Right forelimb (tissue), 1 donor: ENCODE measurements around the gene SLC22A1.

Experiments used
- DNase-seq: peaks from one replicate; pipeline ENCODE4 v3.0.0-alpha.2; 2018

The SLC22A1 gene

DNA sequence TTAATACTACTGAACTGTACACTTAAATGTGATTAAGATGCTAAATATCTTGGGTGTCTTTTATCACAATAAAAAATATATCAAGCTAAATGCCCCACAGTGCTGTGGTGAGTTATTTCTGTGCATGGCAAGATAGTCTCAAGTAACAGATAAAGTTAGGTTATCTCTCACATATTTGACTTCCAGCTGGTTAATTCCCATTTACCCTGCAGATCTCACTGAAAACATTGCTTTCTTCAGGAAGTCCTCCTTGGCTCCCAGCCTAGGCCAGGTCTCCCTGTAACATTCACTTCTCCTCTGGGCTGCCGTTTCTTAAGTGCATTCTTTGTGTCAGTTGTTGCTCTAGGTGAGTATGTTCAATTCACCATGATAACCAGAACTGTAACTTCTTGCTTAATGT, 59.1 kb downstream of the SLC22A1 start:
- no peak for DNase-seq

DNA sequence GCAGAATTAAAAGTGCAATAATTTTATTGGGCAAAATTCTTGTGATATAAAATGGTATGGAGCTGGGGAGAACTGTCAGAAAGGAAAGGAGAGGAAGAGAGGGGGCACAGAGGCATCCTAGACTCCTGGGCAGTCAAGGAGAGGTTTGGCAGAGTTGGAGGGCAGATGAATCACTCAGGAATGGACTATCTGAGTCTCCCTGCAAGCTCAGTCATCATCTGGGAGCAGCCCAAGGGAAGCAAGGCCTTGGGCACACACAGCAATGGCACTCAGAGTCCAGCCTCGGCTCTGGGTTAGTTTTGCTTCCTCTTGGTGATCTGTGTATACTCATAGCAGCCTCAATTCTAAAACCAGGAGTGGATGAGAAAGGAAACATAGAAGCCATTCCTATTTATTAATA, 67.2 kb downstream of the SLC22A1 start:
- DNase-seq, result no peak

GRCh38 chr6:160190081-160190480, 68.5 kb downstream of the SLC22A1 start:
- DNase-seq, result no peak

- no peak for DNase-seq
These were observed 69.4 kb downstream of the SLC22A1 start for GRCh38 chr6:160190973-160191372.

DNA sequence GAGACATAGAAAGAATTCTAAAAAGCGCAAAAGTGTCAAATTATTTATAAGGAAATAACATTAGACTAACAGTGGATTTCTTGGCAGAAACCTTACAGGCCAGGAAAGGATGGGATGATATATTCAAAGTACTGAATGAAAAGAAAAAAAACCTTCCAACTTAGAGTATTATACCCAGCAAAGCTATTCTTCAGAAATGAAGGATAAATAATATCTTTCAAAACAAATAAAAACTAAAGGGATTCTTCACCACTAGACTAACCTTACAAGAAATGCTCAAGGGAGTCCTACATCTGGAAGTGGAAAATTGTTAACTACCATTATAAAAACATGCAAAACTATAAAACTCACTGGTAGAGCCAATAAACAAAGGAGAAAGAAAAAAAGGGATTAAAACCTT, 71.2 kb downstream of the SLC22A1 start:
- DNase-seq, result no peak

DNA sequence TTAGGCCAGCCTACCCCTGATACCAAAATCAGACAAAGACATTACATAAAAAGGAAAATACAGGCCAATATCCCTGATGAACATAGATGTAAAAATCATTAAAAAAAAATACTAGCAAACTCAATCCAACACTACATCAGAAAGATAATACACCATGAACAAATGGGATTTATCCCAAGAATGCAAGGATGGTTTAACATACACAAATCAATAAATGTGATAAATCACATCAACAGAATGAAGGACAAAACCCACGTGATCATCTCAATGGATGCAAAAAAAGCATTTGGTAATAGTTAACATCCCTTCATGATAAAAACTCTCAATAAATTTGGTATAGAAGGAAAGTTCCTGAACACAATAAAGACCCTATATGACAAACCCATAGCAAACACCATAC, 73.2 kb downstream of the SLC22A1 start:
- no peak for DNase-seq

DNA sequence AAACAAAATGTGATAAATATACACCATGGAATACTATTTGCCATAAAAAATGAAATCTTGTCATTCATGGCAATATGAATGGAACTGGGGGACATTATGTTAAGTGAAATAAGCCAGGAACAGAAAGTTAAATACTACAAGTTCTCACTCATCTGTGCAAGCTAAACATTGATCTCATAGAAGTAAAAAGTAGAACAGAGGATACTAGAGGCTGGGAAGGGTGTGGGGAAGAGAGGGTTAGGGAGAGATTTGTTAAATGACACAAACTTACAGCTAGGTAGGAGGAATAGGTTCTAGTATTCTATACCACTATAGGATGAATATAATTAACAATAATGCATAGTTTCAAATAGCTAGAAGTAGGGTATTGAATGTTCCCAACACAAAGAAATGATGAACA, 76.0 kb downstream of the SLC22A1 start:
- no peak for DNase-seq

DNA sequence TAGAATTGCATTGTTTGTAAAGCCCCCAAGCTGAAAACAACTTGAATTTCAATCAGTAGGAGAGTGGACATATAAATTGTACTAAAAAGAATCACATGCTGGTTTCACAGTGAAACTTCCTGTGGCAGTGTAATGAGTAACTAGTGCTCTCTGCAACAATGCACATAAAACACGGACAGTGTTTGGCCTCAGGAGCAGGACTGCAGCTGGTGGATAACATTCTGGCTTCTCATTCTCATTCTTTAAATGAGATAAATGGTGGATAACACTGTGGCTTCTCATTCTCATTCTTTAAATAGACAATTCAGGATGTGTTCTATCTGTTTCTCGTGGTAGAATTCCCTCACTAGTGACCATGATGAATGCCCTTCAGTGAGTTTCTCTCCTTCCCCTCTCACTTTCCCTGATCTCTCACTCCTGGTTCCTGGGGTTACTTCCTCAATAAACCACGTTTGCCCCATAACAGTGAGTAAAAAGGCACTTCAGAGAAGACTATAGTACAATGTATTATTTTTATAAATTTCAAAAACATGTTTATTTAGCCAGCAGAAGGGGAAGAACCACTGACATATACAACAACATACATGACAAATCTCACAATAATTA, 77.1 kb downstream of the SLC22A1 start:
- DNase-seq, result no peak

GRCh38 chr6:160201061-160201460, 79.4 kb downstream of the SLC22A1 start:
- DNase-seq, result no peak

DNA sequence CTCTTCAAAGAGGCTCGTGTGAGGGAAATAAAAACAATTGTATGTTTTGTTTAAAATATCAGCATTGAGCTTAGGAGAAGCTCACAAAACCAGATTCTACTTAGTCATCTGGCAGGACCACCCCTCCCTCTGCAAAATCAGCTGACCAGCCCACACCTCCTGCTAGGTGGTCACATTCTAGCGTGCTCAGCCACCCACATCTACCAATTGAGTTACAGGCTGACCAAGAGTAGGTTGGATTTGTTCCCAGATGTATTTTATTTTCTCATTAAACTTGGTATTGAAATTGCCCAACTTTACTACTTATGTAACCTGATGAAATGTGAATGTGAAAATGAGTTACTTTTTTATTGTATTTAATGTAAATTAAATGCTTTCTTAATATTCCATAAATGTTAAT, 80.8 kb downstream of the SLC22A1 start:
- no peak for DNase-seq

DNA sequence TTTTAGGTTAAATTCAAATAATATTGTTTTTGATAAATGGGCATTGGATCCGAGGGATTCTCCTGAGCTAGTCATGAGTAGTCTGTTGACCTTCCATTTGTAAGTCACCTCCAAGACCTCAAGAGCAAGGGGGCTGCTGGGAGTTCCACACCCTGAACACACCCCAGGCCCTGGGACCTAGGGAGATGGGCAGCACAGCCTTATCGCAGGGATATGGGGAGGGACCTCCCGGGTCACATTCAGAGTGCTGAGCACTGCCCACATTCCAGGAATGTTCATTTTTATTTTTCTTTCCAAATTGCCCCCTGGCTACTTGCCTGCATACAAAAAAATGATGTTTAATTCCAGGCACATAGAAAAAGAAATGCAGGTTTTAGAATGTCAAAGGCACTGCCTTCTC, 81.5 kb downstream of the SLC22A1 start:
- DNase-seq, result no peak

- DNase-seq, result no peak
These were observed 81.9 kb downstream of the SLC22A1 start for GRCh38 chr6:160203522-160203921.

DNA sequence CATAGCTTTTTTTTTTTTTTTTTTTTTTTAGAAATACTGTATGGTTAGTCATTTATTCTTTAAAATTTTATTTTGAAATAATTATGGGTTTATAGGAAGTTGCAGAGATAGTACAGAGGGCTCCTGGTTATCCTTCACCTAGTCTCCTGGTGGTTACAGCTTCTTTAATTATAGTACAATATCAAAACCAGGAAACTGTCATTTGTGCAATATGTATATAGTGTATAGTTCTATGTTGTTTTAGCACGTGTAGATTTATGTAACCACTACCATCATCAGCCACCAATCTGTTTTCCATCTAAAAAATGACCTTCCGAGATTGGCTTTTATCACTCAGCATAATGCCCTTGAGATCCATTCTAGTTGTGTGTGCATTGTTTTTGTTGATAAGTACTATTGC, 82.3 kb downstream of the SLC22A1 start:
- no peak for DNase-seq

GRCh38 chr6:160204710-160205109, 83.1 kb downstream of the SLC22A1 start:
- DNase-seq, result no peak

DNA sequence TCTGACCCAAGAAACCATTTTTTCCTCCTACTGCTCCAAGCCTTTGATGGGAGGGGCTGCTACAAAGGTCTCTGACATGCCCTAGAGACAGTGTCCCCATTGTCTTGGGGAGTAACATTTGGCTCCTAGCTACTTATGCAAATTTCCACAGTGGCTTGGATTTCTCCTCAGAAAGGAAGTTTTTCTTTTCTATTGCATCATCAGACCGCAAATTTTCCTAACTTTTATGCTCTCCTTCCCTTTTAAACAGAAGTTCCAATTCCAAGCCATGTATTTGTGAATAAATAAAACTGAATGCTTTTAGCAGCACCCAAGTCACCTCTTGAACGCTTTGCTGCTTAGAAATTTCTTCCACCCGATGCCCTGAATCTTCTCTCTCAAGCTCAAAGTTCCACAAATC, 86.0 kb downstream of the SLC22A1 start:
- no peak for DNase-seq
